HG03139 (cell line): ENCODE measurements around the gene SERPINI2.

Source experiments
- ATAC-seq: cut with Tn5 transposase; IDR thresholded peaks from one replicate; pipeline ENCODE4 v1.9.1; 2021; ENCODE audit not compliant: unreplicated experiment

SERPINI2 gene

GRCh38 chr3:167473863-167474262 lies at the start of gene SERPINI2:
SERPINI2 (minus strand) TSS chr3:167474042; CDS start chr3:167471834, 2,208 bp downstream.
- no peak for ATAC-seq

GRCh38 chr3:167521006-167521355 lies 47.1 kb upstream of the SERPINI2 start:
- no peak for ATAC-seq

DNA sequence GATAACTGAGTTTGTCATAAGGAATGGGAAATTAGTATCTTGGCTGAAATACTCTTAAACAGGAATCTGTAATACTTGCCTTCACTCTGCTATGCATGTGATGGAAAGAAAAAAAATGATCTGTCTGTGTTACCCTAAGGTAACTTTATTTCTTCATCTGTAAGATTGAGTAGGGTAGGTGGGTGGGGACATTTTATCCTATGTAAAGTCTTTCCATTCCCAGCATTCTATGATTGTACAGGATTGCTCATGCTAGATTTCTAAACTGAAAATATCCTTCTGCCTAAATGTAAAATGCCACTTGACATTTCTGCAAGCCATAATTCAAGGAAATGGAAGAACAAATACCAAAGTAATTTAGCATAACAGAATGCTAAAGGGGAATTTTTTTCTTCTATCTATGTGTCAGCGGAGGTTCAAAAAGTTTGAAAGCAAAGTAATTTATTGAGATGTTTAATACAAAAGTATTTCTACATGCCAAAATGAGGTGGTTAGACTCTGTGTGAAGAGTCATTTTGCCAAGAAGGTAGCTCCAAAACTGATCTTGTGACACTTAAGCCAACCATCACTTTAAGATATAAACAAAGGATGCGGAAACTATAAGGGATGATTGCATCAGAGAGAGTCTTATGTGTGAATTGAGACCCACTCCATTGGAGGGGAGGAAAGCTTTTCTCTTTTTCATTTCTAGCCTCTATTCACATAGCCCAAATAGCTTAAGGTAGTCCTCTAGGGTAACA lies 46.6 kb upstream of the SERPINI2 start:
- ATAC-seq, result no peak

DNA sequence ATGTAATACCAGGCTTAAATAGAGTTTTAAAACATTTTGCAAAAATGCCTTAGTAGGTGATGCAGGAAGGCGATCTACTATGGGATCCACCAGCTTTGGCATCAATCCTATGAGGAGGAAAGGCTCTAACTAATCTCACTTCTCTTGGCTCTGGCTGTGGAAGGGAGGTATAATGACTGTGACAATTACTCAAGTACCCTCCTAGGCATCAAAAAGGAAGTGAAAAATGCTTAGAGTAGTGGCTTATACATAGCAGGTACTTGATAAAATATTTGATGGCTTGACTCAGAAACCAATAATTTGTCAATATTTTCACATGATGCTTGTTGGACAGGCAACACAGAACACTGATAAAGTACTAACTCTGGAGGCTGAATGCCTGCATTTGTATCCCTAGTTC lies 34.1 kb upstream of the SERPINI2 start:
- no peak for ATAC-seq

GRCh38 chr3:167502401-167502800 lies 28.6 kb upstream of the SERPINI2 start:
- ATAC-seq, result no peak

DNA sequence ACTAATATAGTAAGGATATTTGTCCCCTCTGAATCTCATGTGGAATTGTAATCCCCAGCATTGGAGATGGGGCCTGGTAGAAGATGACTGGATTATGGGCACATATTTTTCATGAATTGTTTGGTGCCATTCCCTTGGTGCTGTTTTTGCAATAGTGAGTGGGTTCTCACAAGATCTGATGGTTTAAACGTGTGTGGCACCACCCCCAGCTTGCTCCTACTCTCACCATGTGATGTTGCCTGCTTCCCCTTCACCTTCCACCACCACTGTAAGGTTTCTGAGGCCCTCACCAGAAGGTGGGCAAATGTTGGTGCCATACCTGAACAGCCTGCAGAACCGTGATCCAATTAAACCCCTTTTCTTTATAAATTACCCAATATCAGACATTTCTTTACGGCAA lies 28.1 kb upstream of the SERPINI2 start:
- ATAC-seq, result no peak

- no peak for ATAC-seq
Observed at GRCh38 chr3:167497903-167498302, 24.1 kb upstream of the SERPINI2 start.

DNA sequence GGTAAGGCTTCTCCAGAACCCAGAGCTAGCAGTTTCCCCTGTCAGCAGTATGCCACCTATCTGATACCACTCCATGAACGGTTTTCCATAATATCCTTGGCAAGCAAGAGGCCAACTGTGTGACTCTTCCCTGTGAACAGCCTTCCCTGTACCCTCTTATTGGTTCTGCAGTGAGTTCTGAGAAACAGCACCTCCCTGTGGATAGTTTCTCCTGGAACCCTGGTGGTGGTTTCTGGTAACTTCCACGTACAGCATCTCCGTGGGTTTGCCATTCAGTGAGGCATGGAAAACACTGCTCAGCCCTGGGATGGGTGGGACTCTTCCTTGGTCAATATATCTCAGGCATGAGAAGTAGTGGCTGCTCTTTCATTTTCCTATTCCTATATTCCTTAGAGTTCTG lies 19.4 kb upstream of the SERPINI2 start:
- ATAC-seq, result no peak

DNA sequence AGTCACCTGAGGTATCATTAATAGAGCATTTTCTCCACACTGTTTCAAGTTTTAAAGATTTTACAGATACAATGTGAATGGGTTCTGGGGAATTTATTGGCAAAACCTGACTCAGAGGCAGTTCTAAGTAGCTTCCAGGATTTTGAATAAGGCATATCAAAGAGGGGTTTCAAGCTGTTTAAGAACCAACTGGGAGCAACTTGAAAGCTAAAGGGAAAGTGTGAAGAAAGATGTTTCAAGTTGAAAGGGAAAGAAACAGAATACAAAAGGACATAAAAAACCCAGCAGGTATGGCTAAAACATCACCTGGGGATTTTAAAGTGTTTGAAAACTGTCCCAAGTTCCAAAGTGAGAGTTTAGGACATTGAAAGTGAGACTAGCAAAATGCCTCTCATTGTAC lies 17.8 kb upstream of the SERPINI2 start:
- ATAC-seq, result no peak

- no peak for ATAC-seq
Observed at GRCh38 chr3:167489571-167489970, 15.7 kb upstream of the SERPINI2 start.

DNA sequence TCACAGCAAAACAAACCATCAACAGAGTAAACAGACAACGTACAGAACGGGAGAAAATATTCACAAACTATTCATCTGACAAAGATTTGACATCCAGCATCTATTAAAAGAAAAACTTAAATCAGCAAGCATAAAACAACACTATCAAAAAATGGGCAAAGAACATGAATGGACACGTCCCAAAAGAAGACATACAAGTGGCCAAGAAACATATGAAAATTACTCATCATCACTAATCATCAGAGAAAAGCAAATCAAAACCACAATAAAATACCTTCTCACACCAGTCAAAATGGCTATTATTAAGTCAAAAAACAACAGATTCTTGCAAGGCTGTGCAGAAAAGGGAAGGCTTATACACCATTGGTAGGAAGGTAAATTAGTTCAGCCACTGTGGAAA lies 13.7 kb upstream of the SERPINI2 start:
- ATAC-seq, result no peak

DNA sequence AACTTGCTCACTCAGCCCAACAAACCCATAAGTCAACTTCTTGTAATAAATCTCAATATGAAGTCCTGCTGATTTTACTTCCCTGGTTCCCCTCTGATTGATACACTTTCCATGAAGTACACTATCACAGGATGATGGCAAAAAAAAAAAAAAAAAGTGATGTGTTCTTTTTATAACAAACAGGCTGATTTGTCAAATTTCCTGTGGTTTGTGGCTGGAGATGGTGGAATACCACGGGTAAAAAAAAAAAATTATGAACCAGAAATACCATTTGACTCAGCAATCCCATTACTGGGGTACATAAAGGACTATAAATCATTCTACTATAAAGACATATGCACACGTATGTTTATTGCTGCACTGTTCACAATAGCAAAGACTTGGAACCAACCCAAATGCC lies 10.7 kb upstream of the SERPINI2 start:
- ATAC-seq, result no peak

DNA sequence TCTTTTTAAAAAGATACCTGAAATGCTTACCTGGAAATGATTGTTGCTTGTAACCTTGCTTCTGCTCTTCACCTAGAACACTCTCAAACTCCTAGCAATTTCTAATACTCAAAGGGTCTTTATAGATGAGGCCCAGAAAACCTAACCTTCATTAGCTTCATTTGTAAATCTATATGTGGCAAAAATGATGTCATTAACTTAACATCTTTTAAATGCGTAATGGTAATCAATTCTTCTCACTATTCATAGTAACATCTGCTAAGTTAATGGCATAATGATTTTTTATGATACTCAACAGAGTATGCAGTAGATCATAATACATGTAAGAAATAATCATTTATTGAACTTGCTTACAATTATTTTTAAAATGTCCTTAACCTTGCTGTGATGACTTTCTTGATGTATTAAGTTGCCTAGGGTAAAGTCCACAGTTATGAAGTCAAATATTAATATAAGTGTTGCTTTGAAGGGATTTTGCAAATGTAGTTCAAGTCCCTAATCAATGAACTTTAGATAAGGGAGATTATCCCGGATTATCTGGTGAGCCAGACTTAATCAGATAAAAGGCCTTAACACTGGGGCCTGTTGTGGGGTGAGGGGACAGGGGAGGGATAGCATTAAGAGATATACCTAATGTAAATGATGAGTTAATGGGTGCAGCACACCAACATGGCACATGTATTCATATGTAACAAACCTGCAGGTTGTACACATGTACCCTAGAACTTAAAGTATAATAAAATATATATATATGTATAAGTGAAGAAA lies 10.1 kb upstream of the SERPINI2 start:
- no peak for ATAC-seq

GRCh38 chr3:167481164-167481563 lies 7.3 kb upstream of the SERPINI2 start:
- ATAC-seq, result no peak

DNA sequence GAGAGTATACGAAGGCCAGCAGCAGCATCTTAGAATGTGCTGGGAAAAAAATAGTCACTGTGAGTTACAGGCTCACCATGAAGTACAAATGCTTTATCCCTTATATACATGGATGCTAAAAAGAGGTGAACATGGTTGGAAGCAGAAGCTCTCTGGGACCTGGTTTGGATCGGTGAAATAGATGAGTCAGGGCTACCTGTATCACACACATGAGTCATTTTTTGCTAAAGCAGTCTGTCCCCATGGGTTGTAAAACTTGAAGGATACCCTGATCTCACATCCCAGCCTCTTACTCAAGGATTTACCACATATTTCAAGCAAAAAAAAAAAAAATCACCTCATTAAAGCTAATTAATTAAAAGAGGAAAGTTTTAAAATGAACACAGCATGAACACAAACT lies 6.9 kb upstream of the SERPINI2 start:
- ATAC-seq, result no peak

- no peak for ATAC-seq
Observed at GRCh38 chr3:167469381-167469780, 4.5 kb downstream of the SERPINI2 start.

- ATAC-seq, result no peak
Observed at GRCh38 chr3:167467848-167468611, 5.8 kb downstream of the SERPINI2 start.

DNA sequence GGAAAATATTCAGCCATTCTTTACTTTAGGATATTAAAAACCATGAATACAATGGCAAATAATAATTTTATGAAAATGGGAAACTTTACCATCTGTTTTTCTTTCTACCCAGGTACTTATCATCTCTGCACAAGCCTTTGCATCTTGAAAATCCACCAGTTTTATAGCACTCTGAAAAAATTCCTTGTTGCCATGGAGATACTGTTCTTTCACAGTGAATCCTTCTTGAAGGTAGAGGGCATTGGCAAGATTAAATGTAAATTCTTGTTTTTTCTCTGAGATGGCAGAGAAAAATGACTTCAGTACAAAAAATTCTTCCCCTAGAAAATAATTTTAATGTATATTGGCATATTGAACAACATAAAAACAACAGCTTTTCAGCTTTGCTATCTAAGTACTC lies 6.9 kb downstream of the SERPINI2 start:
- ATAC-seq, result no peak

DNA sequence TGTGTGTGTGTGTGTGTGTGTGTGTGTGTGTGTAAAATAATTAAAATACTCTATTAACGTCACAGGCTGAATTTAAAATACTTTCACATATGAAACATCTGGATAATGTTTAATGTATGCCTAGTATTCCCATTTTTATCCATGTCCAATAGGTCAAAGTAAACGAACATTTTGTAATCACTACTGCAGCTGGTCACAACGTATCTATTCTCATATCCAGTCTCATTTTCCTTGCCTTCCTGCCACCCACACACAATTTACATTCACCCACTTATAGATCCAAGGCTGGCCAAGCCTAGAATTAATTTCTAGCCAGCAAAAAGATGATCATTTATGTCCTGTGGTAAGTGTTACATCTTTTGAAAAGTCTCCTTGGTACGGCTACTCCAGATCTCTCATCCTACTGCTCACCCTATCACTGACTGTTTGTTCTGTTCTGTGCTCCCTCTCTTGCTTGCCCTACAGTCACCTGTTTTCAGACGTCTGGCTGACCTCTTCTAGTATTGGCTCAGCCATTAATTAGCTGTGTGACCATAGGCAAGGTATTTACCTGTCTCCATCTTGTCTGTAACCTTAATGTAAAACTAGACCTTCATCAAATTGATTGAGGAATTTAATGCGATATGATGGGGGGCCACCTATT lies 17.6 kb downstream of the SERPINI2 start:
- ATAC-seq, result no peak

DNA sequence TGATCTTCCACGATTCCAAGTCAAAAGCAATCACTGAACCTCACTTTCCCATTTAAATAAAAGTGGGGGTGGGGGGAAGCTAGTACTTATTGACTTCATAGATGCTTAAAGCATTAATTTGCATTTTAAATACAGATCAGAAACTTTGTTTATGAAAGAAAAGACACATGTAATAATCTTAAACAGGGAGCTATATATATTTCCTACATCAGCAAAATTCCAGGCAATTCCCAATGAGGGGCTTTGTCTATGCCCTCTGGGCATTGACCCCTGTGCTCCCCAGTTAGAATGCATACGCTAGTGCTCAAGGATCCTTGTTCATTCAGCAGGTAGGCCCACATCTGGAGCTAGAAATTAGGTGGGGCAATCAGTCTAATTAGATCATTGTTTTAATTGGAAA lies 20.0 kb downstream of the SERPINI2 start:
- no peak for ATAC-seq

- ATAC-seq, result no peak
Observed at GRCh38 chr3:167451282-167451681, 22.6 kb downstream of the SERPINI2 start.
